ENCODE results near the gene GTPBP6.

The GTPBP6 gene

DNA sequence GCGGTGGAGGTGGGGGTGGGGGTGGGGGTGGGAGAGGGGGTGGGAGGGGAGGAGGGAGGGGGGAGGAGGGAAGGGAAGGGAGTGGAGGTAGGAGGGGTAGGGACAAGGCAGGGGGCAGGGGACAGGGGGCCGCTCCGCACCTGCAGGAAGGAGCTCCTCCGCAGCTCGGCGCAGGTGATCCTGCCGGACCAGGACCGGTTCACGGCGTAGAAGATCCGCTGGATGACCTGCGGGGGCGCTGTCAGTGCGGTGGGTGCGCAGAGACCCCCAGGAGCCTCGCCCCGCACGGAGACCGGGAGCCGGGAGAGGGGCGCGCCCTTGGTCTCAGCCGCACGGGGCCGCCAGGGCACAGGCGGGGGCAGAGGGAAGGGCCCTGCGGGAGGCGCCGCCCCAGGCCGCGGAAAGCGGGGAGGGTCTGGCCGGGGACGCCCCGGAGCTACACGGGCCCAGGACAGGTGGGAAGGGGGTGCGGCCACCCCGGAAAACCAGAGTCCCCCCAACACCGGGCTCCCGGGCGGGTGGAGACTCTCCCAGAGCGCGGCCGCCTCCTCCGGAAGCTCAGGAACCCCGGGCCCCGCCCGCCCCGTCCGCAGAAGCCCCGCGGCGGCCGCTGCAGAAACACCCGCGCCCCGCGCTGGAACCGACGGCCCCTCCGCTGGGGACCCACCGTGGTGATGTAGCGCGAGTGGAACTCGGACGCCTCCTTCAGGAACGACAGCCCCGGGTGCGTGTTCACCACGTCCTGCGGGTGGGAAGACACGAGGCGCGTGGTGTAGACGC is 27.6 kb upstream of the GTPBP6 start (continued):
- TF ChIP-seq, protein P1, sequence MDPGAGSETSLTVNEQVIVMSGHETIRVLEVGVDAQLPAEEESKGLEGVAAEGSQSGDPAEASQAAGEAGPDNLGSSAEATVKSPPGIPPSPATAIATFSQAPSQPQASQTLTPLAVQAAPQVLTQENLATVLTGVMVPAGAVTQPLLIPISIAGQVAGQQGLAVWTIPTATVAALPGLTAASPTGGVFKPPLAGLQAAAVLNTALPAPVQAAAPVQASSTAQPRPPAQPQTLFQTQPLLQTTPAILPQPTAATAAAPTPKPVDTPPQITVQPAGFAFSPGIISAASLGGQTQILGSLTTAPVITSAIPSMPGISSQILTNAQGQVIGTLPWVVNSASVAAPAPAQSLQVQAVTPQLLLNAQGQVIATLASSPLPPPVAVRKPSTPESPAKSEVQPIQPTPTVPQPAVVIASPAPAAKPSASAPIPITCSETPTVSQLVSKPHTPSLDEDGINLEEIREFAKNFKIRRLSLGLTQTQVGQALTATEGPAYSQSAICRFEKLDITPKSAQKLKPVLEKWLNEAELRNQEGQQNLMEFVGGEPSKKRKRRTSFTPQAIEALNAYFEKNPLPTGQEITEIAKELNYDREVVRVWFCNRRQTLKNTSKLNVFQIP (CRISPR knock-in tag; IDR thresholded peaks at IDR 0.05; ENCODE audit: borderline replicate concordance, low read depth): no peak
- TF ChIP-seq OSR1 (CRISPR knock-in tag; IDR thresholded peaks at IDR 0.05): no peak
- no peak for TF ChIP-seq TOX (CRISPR knock-in tag; IDR thresholded peaks at IDR 0.05; ENCODE audit: borderline replicate concordance)
- no peak for TF ChIP-seq ISL1 (CRISPR knock-in tag; IDR thresholded peaks at IDR 0.05)
- TF ChIP-seq BACH2 (CRISPR knock-in tag; IDR thresholded peaks at IDR 0.05; ENCODE audit: borderline replicate concordance): no peak
- TF ChIP-seq SNAI2 (CRISPR knock-in tag; IDR thresholded peaks at IDR 0.05): no peak

DNA sequence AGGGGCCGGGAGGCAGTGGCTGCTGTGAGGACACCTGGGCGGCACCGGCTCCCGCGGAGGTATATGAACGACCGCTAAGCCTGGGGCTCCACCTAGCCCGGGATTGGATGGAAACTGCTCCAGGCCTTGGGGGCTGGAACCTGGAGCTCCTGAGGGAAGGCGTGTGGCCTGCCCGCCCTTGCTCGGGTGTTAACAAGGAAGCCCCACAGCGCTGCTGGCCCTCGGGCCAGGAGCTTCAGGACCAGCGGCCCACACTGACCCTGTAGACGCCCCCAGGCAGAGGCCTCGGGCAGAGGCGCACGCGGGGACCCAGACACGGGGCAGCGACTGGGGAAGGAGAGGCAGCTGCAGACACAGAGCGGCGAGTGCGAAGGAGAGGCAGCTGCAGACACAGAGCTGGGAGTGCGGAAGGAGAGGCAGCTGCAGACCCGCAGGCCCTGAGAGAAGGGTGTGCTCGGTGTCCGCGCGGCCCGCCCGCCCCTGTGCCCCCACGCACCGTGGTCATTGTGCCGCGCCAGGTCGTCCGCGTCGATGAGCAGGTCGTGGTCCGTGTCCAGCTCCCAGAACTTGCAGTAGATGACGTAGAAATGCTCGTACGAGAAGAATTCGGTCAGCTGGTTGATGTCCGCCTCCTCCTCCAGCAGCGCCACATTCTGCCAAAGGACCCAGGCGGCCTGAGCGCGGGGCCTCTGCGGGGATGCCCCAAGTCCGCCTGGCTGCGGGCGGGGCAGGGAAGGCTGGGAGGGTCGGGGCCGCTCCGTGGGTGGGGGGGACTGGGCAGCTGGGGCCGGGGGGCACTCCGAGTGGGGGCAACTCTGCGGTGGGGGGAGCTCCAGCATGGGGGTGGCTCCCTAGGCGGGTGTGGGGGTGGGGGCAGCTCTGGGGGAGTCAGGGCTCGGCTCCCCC is 26.7 kb upstream of the GTPBP6 start:
- ATAC-seq: no peak

GRCh38 chrX:344371-344901 is 25.8 kb upstream of the GTPBP6 start:
- TF ChIP-seq GLIS3 (CRISPR knock-in tag; IDR thresholded peaks at IDR 0.05) (no peak), BACH2 (CRISPR knock-in tag; IDR thresholded peaks at IDR 0.05; ENCODE audit: borderline replicate concordance) (no peak), ZNF8 (CRISPR knock-in tag; IDR thresholded peaks at IDR 0.05) (no peak), PPARA (CRISPR knock-in tag; IDR thresholded peaks at IDR 0.05; ENCODE audit: borderline replicate concordance) (no peak), SNAI2 (CRISPR knock-in tag; IDR thresholded peaks at IDR 0.05) (no peak), CSRNP3 (CRISPR knock-in tag; IDR thresholded peaks at IDR 0.05) (no peak), CSDC2 (CRISPR knock-in tag; IDR thresholded peaks at IDR 0.05) (no peak), ISL1 (CRISPR knock-in tag; IDR thresholded peaks at IDR 0.05) (no peak), RARB (CRISPR knock-in tag; IDR thresholded peaks at IDR 0.05) (no peak), ZNF70 (CRISPR knock-in tag; IDR thresholded peaks at IDR 0.05) (no peak), ZC3H10 (CRISPR knock-in tag; IDR thresholded peaks at IDR 0.05) (no peak), ESRRG (CRISPR knock-in tag; IDR thresholded peaks at IDR 0.05) (no peak)
- TF ChIP-seq, protein P1 (CRISPR knock-in tag; IDR thresholded peaks at IDR 0.05; ENCODE audit: borderline replicate concordance, low read depth): no peak
- TF ChIP-seq, protein P2, sequence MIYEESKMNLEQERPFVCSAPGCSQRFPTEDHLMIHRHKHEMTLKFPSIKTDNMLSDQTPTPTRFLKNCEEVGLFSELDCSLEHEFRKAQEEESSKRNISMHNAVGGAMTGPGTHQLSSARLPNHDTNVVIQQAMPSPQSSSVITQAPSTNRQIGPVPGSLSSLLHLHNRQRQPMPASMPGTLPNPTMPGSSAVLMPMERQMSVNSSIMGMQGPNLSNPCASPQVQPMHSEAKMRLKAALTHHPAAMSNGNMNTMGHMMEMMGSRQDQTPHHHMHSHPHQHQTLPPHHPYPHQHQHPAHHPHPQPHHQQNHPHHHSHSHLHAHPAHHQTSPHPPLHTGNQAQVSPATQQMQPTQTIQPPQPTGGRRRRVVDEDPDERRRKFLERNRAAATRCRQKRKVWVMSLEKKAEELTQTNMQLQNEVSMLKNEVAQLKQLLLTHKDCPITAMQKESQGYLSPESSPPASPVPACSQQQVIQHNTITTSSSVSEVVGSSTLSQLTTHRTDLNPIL (CRISPR knock-in tag; IDR thresholded peaks at IDR 0.05; ENCODE audit: low read depth): no peak
- ATAC-seq: no peak

More for the DNA sequence above, 26.7 kb upstream of the GTPBP6 start:
- no peak for TF ChIP-seq OSR1 (CRISPR knock-in tag; IDR thresholded peaks at IDR 0.05)
- TF ChIP-seq SNAI2 (CRISPR knock-in tag; IDR thresholded peaks at IDR 0.05): no peak
- TF ChIP-seq, protein P3, sequence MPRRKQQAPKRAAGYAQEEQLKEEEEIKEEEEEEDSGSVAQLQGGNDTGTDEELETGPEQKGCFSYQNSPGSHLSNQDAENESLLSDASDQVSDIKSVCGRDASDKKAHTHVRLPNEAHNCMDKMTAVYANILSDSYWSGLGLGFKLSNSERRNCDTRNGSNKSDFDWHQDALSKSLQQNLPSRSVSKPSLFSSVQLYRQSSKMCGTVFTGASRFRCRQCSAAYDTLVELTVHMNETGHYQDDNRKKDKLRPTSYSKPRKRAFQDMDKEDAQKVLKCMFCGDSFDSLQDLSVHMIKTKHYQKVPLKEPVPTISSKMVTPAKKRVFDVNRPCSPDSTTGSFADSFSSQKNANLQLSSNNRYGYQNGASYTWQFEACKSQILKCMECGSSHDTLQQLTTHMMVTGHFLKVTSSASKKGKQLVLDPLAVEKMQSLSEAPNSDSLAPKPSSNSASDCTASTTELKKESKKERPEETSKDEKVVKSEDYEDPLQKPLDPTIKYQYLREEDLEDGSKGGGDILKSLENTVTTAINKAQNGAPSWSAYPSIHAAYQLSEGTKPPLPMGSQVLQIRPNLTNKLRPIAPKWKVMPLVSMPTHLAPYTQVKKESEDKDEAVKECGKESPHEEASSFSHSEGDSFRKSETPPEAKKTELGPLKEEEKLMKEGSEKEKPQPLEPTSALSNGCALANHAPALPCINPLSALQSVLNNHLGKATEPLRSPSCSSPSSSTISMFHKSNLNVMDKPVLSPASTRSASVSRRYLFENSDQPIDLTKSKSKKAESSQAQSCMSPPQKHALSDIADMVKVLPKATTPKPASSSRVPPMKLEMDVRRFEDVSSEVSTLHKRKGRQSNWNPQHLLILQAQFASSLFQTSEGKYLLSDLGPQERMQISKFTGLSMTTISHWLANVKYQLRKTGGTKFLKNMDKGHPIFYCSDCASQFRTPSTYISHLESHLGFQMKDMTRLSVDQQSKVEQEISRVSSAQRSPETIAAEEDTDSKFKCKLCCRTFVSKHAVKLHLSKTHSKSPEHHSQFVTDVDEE (CRISPR knock-in tag; IDR thresholded peaks at IDR 0.05): no peak
- no peak for TF ChIP-seq TOX (CRISPR knock-in tag; IDR thresholded peaks at IDR 0.05; ENCODE audit: borderline replicate concordance)
- no peak for TF ChIP-seq BACH2 (CRISPR knock-in tag; IDR thresholded peaks at IDR 0.05; ENCODE audit: borderline replicate concordance)
- no peak for TF ChIP-seq CSDC2 (CRISPR knock-in tag; IDR thresholded peaks at IDR 0.05)
- TF ChIP-seq GLIS3 (CRISPR knock-in tag; IDR thresholded peaks at IDR 0.05): no peak
- no peak for TF ChIP-seq ZFP30 (CRISPR knock-in tag; IDR thresholded peaks at IDR 0.05)
- TF ChIP-seq ZNF565 (CRISPR knock-in tag; conservative IDR thresholded peaks at IDR 0.05; ENCODE audit: low read depth): no peak
- TF ChIP-seq TCF4 (CRISPR knock-in tag; IDR thresholded peaks at IDR 0.05; ENCODE audit: borderline replicate concordance): no peak
- no peak for TF ChIP-seq ZNF70 (CRISPR knock-in tag; IDR thresholded peaks at IDR 0.05)

All from SK-N-SH treated with all-trans-retinoic acid at 6 μM for 48 hours (cell line).